HepG2 (cell line): ENCODE data around the gene BMP6. TPM values are rescaled to one million over a fixed set of nuclear protein-coding genes. Genes with fewer than 3 reads are reported as not detected.

Source experiments
- ATAC-seq: fragments of 200-7000 bp; cut with Tn5 transposase; 3 replicates; pipeline ENCODE4 v1.9.1; 2020; ENCODE audit warnings: mild to moderate bottlenecking, moderate library complexity
- BruUV-seq: library from RNA; stranded (reverse); fragments of 400-500 nt; replicated peaks from 2 replicates; lab custom pipeline; 2021; lab: Mats Ljungman, UMichigan
- CTCF ChIA-PET: fragments of 300-600 bp; formaldehyde crosslinking; extraction: SDS; loops from one replicate; lab custom pipeline; 2021; ENCODE audit warnings: low total read pairs, inconsistent platforms, low intra/inter-chr PET ratio; lab: Yijun Ruan, JAX
- POLR2A ChIA-PET: fragments of 350-600 bp; sonication (Branson Sonifier 250); formaldehyde crosslinking; loops from one replicate; lab custom pipeline; 2020; ENCODE audit warnings: antibody characterized with exemption, inconsistent platforms; lab: Yijun Ruan, JAX
- DNase-seq: peaks from one replicate; pipeline ENCODE4 v3.0.0-alpha.2; 2015; ENCODE audit warnings: low spot score
- FAIRE-seq: peaks from 3 replicates; lab custom pipeline; 2011; peaks lifted over from hg19 to GRCh38; lab: Jason Lieb, UNC
- H2AFZ ChIP-seq: one replicate; pipeline ENCODE4 v1.6.1; 2011; ENCODE audit warnings: low read length, inconsistent platforms
- H3K27ac ChIP-seq: fragments of 300-600 bp; 3 replicates; pipeline ENCODE4 v1.8.0; 2011; ENCODE audit warnings: mixed run types, mild to moderate bottlenecking, mixed read lengths, low read length, inconsistent platforms; ENCODE audit not compliant: insufficient read depth; ENCODE audit errors: extremely low read length
- H3K27me3 ChIP-seq, 2 experiments: fragments of 200-600 bp in 1 of 2; 2 replicates in 1 of 2; 3 replicates in 1 of 2; pipeline versions ENCODE4 v1.6.0 to v1.8.0; 2011; ENCODE audit warnings: low read length in 2 of 2, mild to moderate bottlenecking in 2 of 2, moderate library complexity in 2 of 2, inconsistent platforms in 1 of 2; ENCODE audit not compliant: insufficient read depth in 2 of 2, control insufficient read depth in 1 of 2
- H3K36me3 ChIP-seq, 2 experiments: fragments of 200-600 bp in 1 of 2; replicated peaks in 1 of 2; 2 replicates in 1 of 2; 3 replicates in 1 of 2; pipeline versions ENCODE4 v1.5.1 to v1.8.0; 2011; ENCODE audit warnings: low read length in 2 of 2, inconsistent platforms in 1 of 2; ENCODE audit not compliant: insufficient read depth in 2 of 2, control insufficient read depth in 1 of 2
- H3K4me1 ChIP-seq: 2 replicates; pipeline ENCODE4 v1.5.1; 2012; ENCODE audit warnings: low read length, inconsistent platforms; ENCODE audit not compliant: insufficient read depth
- H3K4me2 ChIP-seq: 2 replicates; pipeline ENCODE4 v1.6.0; 2011; ENCODE audit warnings: low read depth, low read length, inconsistent platforms
- H3K4me3 ChIP-seq, 3 experiments: fragments of 200-600 bp in 1 of 3; sonication (generic), shearing (Covaris generic) in 1 of 3; replicated peaks in 1 of 3; 2 replicates each; pipeline ENCODE4 v1.5.1; 2011 to 2016; ENCODE audit warnings: low read length in 3 of 3, inconsistent platforms in 2 of 3, low read depth in 2 of 3, mild to moderate bottlenecking in 2 of 3, control low read depth in 1 of 3, mixed read lengths in 1 of 3; ENCODE audit not compliant: insufficient read depth in 1 of 3
- H3K79me2 ChIP-seq: one replicate; pipeline ENCODE4 v1.6.1; 2011; ENCODE audit warnings: low read length, inconsistent platforms; ENCODE audit not compliant: insufficient read depth
- H3K9ac ChIP-seq: 2 replicates; pipeline ENCODE4 v1.6.0; 2011; ENCODE audit warnings: mild to moderate bottlenecking, low read depth, low read length, inconsistent platforms; ENCODE audit not compliant: insufficient read depth
- H3K9me3 ChIP-seq: 2 replicates; pipeline ENCODE4 v1.5.1; 2012; ENCODE audit warnings: mild to moderate bottlenecking, low read length
- H4K20me1 ChIP-seq: 2 replicates; pipeline ENCODE4 v1.6.0; 2011; ENCODE audit warnings: inconsistent platforms, mild to moderate bottlenecking, low read length, moderate library complexity; ENCODE audit not compliant: insufficient read depth
- ATF3 ChIP-seq: sonication (generic); formaldehyde crosslinking; IDR thresholded peaks from 2 replicates; pipeline ENCODE4 v1.4.0; 2020; ENCODE audit warnings: missing genetic modification reagents
- CBX2 ChIP-seq, 2 experiments: fragments of 200-600 bp in 1 of 2; sonication (generic); formaldehyde crosslinking in 1 of 2; IDR thresholded peaks; 2 replicates each; pipeline versions ENCODE4 v1.7.0 to v1.8.1; 2018 to 2022; ENCODE audit warnings: low read depth in 2 of 2, low read length in 1 of 2, mild to moderate bottlenecking in 1 of 2, missing genetic modification reagents in 1 of 2
- ESRRA ChIP-seq: sonication (generic); formaldehyde crosslinking; IDR thresholded peaks from 2 replicates; pipeline ENCODE4 v1.5.1; 2020; ENCODE audit warnings: mild to moderate bottlenecking, low read depth, missing genetic modification reagents
- GRHL1 ChIP-seq: sonication (generic); formaldehyde crosslinking; conservative IDR thresholded peaks from 2 replicates; pipeline ENCODE4 v1.8.0; 2022; ENCODE audit warnings: missing genetic modification reagents
- HMG20A ChIP-seq: IDR thresholded peaks from 2 replicates; pipeline ENCODE4 v1.6.1; 2016; ENCODE audit warnings: borderline replicate concordance
- JARID2 ChIP-seq: sonication (generic); formaldehyde crosslinking; IDR thresholded peaks from 2 replicates; pipeline ENCODE4 v1.8.1; 2023; ENCODE audit warnings: missing genetic modification reagents, inconsistent platforms; ENCODE audit not compliant: insufficient replicate concordance
- MTA1 ChIP-seq: sonication (generic); formaldehyde crosslinking; IDR thresholded peaks from 2 replicates; pipeline ENCODE4 v1.4.0; 2020; ENCODE audit warnings: missing genetic modification reagents, mild to moderate bottlenecking, borderline replicate concordance
- PRPF4 ChIP-seq: fragments of 200-400 bp; formaldehyde crosslinking; IDR thresholded peaks from 2 replicates; pipeline ENCODE4 v1.6.1; 2016; ENCODE audit warnings: low read length, low read depth; ENCODE audit not compliant: poor library complexity, severe bottlenecking
- RFXAP ChIP-seq: sonication (generic); formaldehyde crosslinking; IDR thresholded peaks from 2 replicates; pipeline ENCODE4 v1.4.0; 2020; ENCODE audit warnings: missing genetic modification reagents, borderline replicate concordance
- SIN3A ChIP-seq: IDR thresholded peaks from 2 replicates; pipeline ENCODE4 v1.6.1; 2011; ENCODE audit warnings: low read depth, mild to moderate bottlenecking, control low read depth, low read length, borderline replicate concordance
- SNAI1 ChIP-seq: sonication (generic); formaldehyde crosslinking; IDR thresholded peaks from 2 replicates; pipeline ENCODE4 v1.5.0; 2020; ENCODE audit warnings: mild to moderate bottlenecking, missing genetic modification reagents, borderline replicate concordance
- TP53 ChIP-seq: sonication (generic); formaldehyde crosslinking; conservative IDR thresholded peaks from 2 replicates; pipeline ENCODE4 v1.4.0; 2020; ENCODE audit warnings: missing genetic modification reagents
- XBP1 ChIP-seq: sonication (generic); formaldehyde crosslinking; IDR thresholded peaks from 2 replicates; pipeline ENCODE4 v1.5.0; 2020; ENCODE audit warnings: missing genetic modification reagents
- ZNF138 ChIP-seq: sonication (generic); formaldehyde crosslinking; IDR thresholded peaks from 2 replicates; pipeline ENCODE4 v1.5.0; 2020; ENCODE audit warnings: mild to moderate bottlenecking, low read depth, missing genetic modification reagents
- WGBS: methylation state at CpG from one replicate; pipeline ENCODE4 v1.1.6; 2017; ENCODE audit warnings: low lambda C conversion rate; 5-methylcytosine and 5-hydroxymethylcytosine counted together
- in situ Hi-C: cut with HindIII; loops from 2 replicates; pipeline ENCODE4 v1.10.0; 2017; ENCODE audit warnings: low pct_unique_long_range_greater_than_20kb; ENCODE audit not compliant: extremely low pct_ligation_motif_present
- intact Hi-C: fragments of 100-400 bp; cut with micrococcal nuclease; formaldehyde crosslinking; loops from one replicate; pipeline ENCODE4 v1.10.0; 2022; ENCODE audit not compliant: unreplicated experiment
- polyA plus RNA-seq, 8 experiments: library from polyadenylated mRNA; depleted of rRNA in 3 of 8; stranded (reverse) in 7 of 8; unstranded in 1 of 8; fragments of >200 nt; fragmentation: Illumina TruSeq in 4 of 8; extraction: Trizol in 4 of 8; gene quantifications; 2 replicates each; pipeline versions ENCODE4 v1.2.1 to v1.2.3, GENCODE V29; 2011 to 2016; ENCODE audit warnings: low read depth in 4 of 8, missing spikeins in 1 of 8, mixed read lengths in 1 of 8; ENCODE audit not compliant: insufficient read depth in 1 of 8
- total RNA-seq, 5 experiments: library from RNA; depleted of rRNA; stranded (reverse); fragments of >200 nt; fragmentation: Illumina TruSeq; extraction: Trizol; gene quantifications; 2 replicates each; pipeline ENCODE4 v1.2.3, GENCODE V29; 2016; ENCODE audit warnings: low read depth in 1 of 5
- TF ChIP-seq, protein P1 (sequence below): sonication (generic); formaldehyde crosslinking; IDR thresholded peaks from 2 replicates; pipeline ENCODE4 v1.5.0; 2020; ENCODE audit warnings: missing genetic modification reagents

Gene BMP6
- total and polyA plus RNA-seq, 2 of the 13 experiments (the other 11 are each of a cell fraction or from before 2014, with no cell fraction given), result 0.09 to 0.18 TPM

DNA sequence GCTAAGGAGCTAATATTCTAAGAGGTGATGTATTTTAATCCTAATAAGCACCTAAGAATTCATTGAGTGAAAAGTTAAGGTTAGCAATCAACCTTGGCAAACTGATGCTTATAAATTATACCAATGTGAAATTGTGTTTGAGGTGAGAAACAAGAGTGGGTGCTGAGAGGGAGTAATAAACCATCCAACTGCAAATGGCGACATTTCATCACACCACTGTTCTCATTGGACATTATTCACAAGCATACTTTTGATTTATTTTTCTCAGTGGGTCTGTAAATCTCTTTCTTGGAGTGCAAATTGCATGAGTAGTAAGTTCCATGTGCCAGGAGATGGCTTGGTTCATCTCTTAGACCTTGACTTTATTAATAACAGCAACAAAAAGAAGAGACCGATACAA lies 71.5 kb downstream of the BMP6 start:
- DNase-seq (no peak), FAIRE-seq (no peak), ATAC-seq (no peak)
- in situ Hi-C loops, result no loop called here
- Histone ChIP-seq H3K4me2 (no peak overlapping the region), H4K20me1 (no peaks in the 10 kb centered on the region), H2AFZ (no peak overlapping the region), H3K79me2 (no peaks in the 10 kb centered on the region), H3K27me3 (peaks cover 0 to 9% of the 10 kb centered on the region in 2 experiments; a peak in 2 of 5 replicates), H3K27ac (no peak overlapping the region), H3K9ac (no peak overlapping the region), H3K4me3 (no peak overlapping the region), H3K36me3 (no peaks in the 10 kb centered on the region), H3K9me3 (no peaks in the 10 kb centered on the region), H3K4me1 (no peaks in the 10 kb centered on the region)
- intact Hi-C loops, result no loop called here
- no TSS peak for BruUV-seq
- WGBS, result 20% methylated on average over 2 of the region's 2 CpGs
- no peak for TF ChIP-seq PRPF4
- no peak for TF ChIP-seq TP53 (CRISPR knock-in tag)
- TF ChIP-seq XBP1, result no peak
- TF ChIP-seq ESRRA (CRISPR knock-in tag), result no peak
- TF ChIP-seq JARID2 (CRISPR knock-in tag), result no peak
- TF ChIP-seq GRHL1 (CRISPR knock-in tag), result no peak
- no peak for TF ChIP-seq SNAI1
- TF ChIP-seq MTA1 (CRISPR knock-in tag), result no peak
- TF ChIP-seq, protein P1, sequence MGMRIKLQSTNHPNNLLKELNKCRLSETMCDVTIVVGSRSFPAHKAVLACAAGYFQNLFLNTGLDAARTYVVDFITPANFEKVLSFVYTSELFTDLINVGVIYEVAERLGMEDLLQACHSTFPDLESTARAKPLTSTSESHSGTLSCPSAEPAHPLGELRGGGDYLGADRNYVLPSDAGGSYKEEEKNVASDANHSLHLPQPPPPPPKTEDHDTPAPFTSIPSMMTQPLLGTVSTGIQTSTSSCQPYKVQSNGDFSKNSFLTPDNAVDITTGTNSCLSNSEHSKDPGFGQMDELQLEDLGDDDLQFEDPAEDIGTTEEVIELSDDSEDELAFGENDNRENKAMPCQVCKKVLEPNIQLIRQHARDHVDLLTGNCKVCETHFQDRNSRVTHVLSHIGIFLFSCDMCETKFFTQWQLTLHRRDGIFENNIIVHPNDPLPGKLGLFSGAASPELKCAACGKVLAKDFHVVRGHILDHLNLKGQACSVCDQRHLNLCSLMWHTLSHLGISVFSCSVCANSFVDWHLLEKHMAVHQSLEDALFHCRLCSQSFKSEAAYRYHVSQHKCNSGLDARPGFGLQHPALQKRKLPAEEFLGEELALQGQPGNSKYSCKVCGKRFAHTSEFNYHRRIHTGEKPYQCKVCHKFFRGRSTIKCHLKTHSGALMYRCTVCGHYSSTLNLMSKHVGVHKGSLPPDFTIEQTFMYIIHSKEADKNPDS, result no peak
- TF ChIP-seq ATF3 (CRISPR knock-in tag), result no peak
- no peak for TF ChIP-seq ZNF138 (CRISPR knock-in tag)
- no peak for TF ChIP-seq SIN3A
- TF ChIP-seq CBX2 (IDR thresholded peaks at IDR 0.05; ENCODE audit: low read depth, low read length), result no peak
- TF ChIP-seq CBX2 (CRISPR knock-in tag; IDR thresholded peaks at IDR 0.05; ENCODE audit: low read depth), result no peak
- no peak for TF ChIP-seq HMG20A
- TF ChIP-seq RFXAP (CRISPR knock-in tag), result no peak
- ChIA-PET POLR2A (no interaction called here), CTCF (no interaction called here)
